HG02588 (cell line): ENCODE results near the gene AURKA.
A peak's percentile ranks its signal among the peaks of the same experiment; 100 is the strongest.

Source experiments
- ATAC-seq: cut with Tn5 transposase; IDR thresholded peaks from one replicate; pipeline ENCODE4 v1.9.1; 2021; ENCODE audit warnings: mild to moderate bottlenecking, moderate library complexity; ENCODE audit not compliant: unreplicated experiment

The AURKA gene

DNA sequence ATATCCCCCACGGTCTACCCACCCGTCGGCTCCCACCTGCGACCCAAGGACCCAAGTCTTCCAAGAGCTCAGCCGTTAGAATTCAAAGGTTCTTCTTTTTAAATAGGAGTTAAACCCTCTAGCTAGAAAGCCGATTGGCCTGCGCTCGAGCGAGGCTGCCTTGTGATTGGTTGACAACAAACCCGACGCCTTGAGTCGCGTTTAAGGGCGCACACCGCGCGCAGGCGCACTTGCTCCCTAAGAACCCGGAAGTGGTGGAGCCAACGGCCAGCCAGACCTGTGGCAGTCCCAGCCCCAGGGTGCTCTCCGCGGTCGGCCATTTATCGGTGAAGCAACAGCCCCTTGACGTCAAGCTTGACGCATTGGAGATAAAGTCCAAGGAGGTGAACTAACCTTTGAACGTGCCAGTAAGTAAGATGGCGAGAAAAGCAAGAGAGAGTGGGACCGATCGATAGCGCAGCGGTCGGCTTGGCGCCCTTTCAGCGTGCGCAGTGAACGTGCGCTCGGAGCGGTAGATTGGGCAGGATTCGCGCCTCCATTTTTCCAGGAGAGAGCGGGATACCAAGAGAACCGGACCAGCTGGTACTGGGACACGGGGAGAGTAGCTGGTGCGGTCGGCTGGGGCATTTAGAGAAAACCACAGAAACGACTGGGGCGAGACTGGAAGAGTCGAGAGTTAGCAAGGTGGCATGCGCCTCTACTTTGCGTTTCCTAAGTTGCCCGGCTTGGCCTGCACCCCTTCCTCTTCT, at the start of gene AURKA, which contains the start of gene CSTF1:
Gene AURKA (minus strand): TSS at position 84 of the 749 bp plus-strand sequence. CDS start 4,018 bp downstream, outside the sequence.
Gene CSTF1 (plus strand): TSS at position 514 of the 749 bp plus-strand sequence. CDS start 2,908 bp downstream, outside the sequence.
- peak; percentile 90 for ATAC-seq

DNA sequence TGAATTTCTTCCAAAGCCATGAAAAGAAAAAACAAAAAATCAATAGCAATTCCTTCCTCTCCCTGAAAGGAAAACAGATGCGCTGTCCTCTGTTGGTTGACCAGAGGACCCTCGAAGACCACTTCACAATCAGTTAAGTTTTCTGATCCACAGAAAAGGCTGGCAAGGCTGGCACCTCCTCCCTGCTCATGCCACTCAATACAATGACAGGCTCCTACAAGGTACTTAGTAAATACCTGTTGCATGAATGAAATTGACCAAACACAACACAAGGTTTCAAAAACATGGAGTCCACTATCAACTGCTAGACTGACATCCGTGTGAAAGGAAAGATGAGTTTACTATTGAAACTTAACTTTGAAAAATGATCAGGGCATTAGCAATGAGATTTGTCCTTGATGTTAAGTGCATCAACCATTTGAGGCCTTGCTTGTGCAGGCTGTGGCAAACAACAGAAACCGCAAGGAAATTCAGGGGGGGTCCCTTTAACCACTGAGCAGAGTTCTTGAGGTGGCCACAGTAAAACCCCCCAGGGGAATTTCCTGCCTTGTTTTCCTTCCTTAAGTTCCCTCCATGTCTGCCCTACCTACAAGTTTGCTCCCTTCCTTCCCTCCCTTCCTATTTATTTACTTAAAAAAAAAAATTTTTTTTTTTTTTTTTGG, 48.5 kb upstream of the AURKA start:
- ATAC-seq = peak; percentile 77

DNA sequence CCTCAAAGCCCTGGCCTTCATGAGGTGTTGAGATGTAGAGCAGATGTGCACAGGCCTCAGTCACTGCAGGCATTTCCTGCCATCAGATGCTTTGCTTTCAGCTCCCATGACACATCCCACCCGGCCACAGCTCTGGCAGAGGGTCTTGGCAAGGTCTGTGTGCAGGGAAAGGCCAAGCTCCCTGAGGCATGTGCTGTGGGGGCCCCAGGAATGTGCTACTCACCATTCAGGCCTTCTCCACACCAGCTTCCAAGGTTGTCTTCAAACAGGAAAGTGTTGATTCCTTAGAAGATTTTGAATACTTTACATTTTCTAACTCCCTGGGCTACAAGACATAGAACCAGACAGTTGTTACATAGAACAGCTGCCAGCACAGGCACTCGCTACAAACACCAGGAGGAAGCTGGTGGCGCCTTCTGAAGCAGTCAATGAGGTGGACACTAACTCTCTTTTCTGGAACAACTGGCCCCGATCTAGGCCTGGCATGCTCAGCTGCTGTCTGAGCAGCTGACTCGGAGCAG, 47.8 kb upstream of the AURKA start:
- no peak for ATAC-seq

DNA sequence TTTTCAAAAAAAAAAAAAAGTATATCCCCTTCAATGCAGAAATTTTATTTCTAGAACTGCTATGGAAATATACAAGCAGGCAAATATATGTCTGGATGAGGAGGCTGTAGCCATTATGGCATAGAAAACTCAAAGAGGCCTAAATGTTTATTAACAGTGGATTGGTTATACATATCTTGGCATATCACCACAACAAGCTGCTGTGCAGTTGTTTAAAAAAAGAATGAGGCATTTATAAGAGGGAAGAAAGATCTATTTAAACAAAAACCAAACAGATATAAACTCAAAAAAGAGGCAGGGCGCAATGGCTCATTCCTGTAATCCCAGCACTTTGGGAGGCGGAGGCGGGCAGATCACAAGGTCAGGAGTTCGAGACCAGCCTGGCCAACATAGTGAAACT, 46.3 kb upstream of the AURKA start:
- no peak for ATAC-seq

DNA sequence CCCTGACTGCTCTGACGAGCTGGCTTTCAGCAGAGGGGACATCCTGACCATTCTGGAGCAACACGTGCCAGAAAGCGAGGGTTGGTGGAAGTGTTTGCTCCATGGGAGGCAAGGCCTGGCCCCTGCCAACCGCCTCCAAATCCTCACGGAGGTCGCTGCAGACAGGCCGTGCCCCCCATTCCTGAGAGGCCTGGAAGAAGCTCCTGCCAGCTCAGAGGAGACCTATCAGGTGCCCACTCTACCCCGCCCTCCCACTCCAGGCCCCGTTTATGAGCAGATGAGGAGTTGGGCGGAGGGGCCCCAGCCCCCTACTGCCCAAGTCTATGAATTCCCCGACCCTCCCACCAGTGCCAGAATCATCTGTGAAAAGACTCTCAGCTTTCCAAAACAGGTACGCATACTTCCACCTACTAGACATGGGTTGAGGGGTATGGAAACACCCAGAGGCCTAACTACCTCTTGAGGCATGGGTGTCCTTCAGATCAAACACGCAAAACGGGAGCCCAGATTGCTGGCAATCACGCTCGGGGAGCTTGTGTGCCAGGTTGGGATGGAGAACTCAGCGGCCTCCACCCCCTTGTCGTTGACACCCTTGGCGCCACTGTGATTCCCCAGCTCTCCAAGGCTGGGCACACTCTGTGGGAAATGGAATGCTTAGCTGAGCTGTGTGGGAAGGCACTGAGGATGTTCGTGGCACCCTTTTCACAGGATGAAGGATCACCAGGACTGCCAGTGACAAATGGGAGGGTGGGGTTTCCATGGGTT, 45.4 kb upstream of the AURKA start:
- ATAC-seq = no peak

DNA sequence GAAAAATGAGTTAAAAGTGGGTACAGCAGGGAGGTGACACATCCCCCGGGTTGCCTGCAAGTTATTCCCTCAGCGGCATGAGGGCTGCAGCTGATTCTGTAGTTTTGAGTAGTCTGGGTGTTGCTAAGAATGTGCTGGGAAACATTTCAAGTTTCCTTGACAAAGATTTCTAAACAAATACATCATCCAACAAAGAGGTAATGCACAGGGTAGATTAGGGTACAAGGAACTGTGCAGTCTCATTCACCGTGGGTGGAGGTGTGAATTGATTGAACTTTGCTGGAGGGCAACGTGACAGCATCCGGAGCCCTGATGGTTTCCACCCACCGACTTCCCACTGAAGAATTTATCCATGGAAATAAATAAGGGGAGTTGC, 41.9 kb upstream of the AURKA start:
- no peak for ATAC-seq

DNA sequence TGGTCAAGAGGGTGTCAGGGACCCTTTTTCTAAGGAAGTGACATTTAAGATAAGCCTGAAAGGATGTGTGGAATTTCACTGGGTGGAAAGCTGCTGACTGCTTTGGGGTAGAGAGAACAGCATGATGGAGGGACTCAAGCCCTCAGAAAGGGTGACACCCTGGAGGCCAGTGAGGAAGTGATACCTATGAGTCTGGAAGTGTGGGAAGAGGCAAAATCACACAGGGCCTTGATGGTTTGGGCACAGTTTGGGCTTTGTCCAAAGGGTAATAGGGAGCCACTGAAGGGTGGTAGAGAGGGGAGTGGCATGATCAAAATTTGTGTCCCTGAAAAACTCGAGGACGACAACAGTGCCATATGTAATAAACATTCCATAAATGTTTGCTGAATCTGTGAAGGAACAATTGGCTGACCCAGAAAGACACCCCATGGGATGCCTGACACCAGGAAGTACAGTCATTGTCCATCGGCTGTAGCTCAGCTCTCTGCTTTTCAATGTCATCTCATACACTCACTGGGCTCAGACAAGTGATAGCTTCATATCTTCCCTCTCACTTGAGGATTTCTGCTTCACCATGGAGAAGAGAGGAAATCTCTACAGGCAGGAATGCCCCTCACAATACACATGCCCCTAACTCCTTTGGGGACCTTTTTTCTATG, 41.3 kb upstream of the AURKA start:
- no peak for ATAC-seq

DNA sequence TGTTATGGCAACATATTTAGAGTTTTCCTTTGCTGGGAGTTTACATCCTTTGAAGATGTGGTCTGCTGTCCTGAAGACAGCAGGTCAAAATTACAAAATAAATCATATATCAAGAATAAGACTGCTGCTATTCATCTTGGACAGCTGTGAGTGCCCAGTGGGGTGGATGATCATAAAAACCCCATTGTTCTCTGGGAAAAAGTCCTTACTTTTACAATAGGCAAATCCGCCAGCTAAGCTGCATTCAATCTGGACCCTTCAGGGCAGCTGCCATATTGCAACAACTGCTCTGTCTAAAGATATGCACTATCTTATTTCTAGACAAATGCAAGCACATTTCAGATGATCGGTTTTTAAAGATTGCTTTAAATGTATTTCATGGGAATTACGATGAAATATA, 39.5 kb upstream of the AURKA start:
- ATAC-seq = no peak

DNA sequence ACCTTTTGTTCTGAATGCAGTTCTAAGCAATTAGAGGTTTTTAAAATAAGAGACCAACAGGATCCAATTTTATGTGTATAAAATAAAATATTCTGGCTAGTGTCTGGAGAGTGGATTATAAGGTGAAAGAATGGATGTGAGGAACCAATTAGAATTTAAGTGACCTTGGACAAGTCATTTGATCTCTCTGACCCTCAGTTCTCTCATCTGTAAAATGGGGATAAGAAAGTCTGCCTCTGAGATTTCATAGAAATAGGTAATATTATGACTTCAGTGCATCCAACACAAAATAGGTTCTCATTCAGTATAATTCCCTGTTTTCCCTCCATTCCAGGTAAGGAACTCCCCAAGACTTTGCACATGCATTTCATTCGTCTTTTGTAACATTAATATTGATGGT, 38.9 kb upstream of the AURKA start:
- ATAC-seq = no peak

DNA sequence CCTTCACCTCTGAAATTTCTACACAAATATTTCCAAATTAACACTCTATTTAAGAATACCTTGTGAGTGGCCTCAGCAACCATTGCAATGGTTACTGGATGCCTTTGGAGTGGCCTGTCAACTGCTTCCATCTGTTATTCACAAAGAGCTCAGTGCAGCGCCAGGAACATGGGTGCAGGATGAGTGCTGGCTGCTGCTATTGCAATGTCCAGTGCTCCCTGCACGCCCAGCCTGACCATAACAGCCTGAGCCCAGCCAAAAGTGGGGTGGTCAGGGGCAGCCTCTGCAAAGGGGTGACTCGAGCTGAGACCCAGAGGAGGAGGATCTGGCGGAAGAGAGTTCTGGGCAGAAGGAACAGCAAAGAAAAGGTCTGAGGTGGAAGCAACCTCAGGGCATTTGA, 38.4 kb upstream of the AURKA start:
- ATAC-seq = no peak

DNA sequence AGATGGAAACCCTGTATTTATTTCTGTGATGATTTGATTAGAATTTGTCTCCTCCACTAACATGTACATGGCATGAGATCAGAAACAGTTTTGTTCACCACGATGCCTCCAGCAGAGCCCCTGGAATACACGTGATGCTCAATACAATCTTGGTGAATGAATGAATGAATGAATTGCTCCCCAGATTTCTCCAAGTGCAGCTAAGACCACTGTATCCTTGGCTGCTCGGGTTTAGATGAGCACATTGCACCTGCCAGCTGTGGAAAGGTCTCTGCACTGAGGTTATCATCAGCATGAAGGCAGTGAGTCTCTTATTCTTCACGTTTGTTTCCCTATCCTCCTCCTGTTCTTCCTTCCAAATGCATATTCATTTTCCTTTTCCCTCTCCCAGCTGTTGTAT, 37.9 kb upstream of the AURKA start:
- ATAC-seq = no peak

DNA sequence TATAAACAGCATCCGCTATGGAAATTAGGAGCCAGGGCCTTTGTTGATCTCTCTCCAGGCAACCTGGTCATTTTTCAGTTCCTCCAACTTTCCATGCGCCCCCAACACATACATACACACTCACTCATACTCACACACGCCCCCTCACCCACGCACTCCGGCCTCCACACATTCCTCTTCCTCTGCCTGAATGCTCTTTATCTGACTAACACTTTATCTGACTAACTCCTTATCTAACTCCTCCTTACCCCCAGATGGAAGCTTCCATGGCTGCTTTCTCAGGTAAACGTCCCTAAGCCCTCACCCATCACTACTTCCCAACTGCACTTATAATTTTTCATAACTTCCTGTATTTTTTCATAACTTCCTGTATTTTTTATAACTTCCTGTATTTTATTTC, 37.5 kb upstream of the AURKA start:
- ATAC-seq = no peak

DNA sequence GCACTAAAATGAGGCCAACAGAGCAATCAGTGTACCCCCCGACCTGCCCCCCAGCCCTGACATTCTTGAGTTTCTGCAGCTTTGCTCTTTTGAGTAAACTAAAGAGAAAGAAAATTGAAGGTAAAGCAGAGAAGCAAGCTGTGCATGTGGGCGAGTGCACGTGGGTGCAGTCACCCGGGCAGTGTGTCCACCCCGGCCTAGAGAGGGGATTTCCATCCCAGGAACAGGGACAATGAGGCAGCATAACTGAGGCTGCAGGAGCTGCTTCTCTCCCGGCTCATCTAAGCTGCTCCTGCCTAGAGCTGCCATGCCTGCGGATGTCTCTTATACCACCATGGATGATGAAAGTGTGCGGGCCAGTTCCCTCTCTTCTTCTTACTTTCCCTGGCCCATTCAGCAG, 36.9 kb upstream of the AURKA start:
- ATAC-seq = no peak

DNA sequence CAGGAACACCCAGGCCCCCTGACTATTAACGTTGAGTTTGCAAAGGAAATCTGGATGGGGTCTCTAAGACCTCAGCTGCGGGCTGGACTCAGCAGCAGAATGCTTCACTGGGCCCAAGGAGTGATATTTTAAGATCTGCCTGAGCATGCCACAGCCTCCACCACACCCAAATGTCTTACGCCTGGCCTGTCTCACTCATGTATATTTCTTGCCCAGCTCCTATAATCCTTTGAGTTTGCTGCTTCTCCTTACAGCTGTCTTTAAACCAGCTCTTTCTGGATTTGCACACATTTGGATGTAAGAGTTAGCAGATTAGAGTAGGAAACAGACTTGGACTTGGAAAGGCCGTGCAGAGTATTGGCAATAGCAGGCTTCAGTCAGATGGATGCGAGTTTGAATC, 36.4 kb upstream of the AURKA start:
- no peak for ATAC-seq

DNA sequence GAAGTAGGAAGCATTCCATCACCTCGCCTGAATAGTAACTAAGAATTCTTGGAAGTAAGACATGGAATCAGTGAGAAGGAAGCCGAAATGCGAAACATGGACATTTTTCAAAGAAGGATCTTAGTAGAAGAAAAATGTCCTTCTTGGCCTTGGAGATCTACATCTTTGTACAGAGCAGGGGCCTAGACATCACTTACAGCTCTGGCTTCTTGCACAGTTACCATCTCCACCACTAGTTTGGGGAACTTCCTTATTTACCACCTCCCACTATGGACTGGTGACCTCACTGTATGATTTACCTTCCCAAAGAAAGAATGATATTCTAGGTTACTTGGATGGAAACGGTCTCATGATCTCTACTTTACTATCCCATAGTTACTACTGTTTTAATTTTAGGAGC, 35.8 kb upstream of the AURKA start:
- ATAC-seq = no peak

DNA sequence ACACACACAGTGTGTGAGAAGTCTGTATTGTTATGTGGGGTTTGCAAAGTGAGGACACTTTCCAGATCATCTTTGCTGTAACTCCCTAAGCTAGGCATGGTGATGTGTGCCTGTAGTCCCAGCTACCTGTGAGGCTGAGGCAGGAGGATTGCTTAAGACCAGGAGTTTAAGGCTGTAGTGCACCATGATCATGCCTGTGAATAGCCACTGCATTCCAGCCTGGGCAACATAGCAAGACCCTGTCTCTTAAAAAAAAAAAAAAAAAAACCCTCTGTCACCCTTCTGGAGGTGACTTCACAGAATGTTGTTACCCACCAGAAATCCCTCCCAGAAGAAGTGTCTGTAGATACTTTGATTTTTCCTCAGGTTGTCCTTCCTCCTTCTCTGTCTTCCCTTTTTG, 34.9 kb upstream of the AURKA start:
- ATAC-seq = no peak

DNA sequence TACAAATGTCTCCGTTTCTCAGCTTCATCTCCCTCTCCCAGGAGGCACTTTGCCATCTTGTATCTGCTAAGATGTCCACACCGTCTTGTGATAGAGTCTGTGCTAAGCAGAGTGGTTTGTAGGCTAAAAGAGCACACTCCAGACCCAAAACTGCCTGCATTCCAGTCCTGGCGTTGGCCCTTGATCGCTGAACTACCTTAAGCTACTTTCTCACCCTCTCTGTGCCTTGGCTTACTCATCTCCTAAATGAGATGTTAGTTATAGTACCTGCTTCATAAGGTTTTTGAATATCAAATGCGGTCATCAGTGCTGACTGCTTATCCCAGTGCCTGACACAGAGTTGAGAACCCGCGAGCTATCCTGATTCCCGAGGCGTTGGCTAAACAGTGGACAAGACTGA, 34.0 kb upstream of the AURKA start:
- no peak for ATAC-seq

DNA sequence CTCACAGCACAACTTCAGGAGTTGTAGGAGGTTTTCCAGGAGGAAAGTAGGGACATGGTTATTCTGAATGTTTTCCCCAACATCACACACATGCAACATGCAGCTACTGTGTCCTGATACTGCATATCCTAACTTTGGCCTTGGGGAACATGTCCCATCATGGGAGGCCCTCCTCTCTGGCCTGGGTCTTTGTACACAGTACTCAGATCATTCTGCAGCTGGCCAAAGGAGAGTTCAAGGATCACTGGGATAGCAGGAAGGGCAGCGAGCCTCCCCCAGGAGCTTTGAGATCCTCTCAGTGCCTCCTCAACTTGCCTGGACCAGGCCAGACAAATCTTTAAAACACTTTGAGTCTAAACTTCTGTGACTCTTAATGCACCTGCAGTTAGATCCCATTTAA, 32.9 kb upstream of the AURKA start:
- ATAC-seq = no peak

DNA sequence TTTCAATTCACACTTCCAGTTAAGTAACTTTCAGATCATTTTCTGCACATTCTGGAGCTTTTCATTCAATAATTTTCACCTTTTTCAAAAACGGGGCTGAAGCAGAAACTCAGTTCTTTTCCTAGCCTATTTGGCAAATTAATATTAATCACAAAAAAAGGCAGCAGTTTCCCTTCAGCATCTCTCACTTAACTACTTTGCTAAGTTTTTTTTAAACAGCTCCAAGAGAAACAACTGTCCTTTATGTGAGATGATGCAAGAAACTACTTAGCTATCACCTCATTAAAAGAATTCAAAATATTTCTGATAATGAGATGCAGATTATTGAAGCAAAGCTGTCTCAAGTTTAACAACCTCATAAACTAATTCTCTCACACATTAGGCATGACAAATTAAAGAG, 31.9 kb upstream of the AURKA start:
- ATAC-seq = no peak

DNA sequence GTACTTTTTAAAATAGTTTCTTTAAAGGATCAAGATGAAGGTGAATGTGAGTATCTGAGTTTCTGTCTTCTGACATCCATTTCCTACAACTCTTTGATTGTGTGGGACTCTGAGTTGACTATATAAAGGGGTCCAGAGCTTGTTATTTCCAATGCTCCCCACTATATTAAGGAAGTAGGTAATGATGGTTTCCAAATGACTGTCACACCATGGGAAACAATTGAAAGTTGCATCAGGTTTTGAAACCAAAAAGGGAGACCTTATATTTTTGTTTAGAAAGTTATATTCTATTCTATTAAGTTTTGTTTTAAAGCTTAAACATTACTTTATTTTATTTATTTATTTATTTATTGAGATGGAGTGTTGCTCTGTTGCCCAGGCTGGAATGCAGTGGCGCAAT, 31.2 kb upstream of the AURKA start:
- no peak for ATAC-seq

DNA sequence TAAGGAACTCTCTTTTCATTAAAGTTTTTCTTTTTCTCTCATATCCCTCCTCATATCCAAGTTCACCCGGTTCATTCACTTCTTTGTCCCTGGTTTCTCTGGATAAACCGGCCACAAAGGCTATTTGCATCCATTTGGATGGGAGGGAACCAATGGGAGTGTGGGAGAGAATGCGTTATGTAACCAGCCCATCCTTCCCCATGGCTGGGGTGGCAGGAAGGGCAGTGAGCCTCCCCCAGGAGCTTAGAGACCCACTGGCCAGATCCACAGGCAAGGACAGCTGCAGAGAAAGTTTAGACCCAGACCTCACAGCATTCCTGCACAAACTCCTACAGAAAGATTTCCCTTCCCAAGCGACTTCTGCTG, 30.8 kb upstream of the AURKA start:
- no peak for ATAC-seq
